TTC549 (cell line): ENCODE data around the gene FMNL1.

Experiments used
- FAIRE-seq: peaks from 2 replicates; lab custom pipeline; 2012; peaks lifted over from hg19 to GRCh38; lab: Jason Lieb, UNC

The FMNL1 gene

GRCh38 chr17:45284176-45285140 lies 62.8 kb downstream of the FMNL1 start:
- FAIRE-seq, result no peak

GRCh38 chr17:45286286-45286685 lies 64.6 kb downstream of the FMNL1 start:
- FAIRE-seq, result no peak

GRCh38 chr17:45287526-45288500 lies 66.1 kb downstream of the FMNL1 start:
- FAIRE-seq, result no peak

GRCh38 chr17:45288825-45289224 lies 67.1 kb downstream of the FMNL1 start:
- FAIRE-seq, result no peak

- FAIRE-seq, result no peak
Observed at GRCh38 chr17:45289301-45290268, 67.9 kb downstream of the FMNL1 start.

- FAIRE-seq, result no peak
Observed at GRCh38 chr17:45290269-45290765, 68.6 kb downstream of the FMNL1 start.

- no peak for FAIRE-seq
Observed at GRCh38 chr17:45291171-45291805, 69.6 kb downstream of the FMNL1 start.

GRCh38 chr17:45292696-45293412 lies 71.2 kb downstream of the FMNL1 start:
- no peak for FAIRE-seq

GRCh38 chr17:45293413-45294211 lies 71.9 kb downstream of the FMNL1 start:
- no peak for FAIRE-seq

GRCh38 chr17:45294506-45294905 lies 72.8 kb downstream of the FMNL1 start:
- no peak for FAIRE-seq

- no peak for FAIRE-seq
Observed at GRCh38 chr17:45296003-45296832, 74.5 kb downstream of the FMNL1 start.

GRCh38 chr17:45296833-45297124 lies 75.1 kb downstream of the FMNL1 start:
- FAIRE-seq, result no peak
